HEK293 (cell line): ENCODE results near the gene TFRC.

Source experiments
- CTCF ChIA-PET: fragments of 350-600 bp; formaldehyde crosslinking; extraction: SDS; loops from one replicate; lab custom pipeline; 2021; ENCODE audit warnings: antibody characterized with exemption; lab: Yijun Ruan, JAX
- POLR2A ChIA-PET: fragments of 300-600 bp; formaldehyde crosslinking; extraction: SDS; loops from one replicate; lab custom pipeline; 2020; ENCODE audit warnings: antibody characterized with exemption, inconsistent platforms; lab: Yijun Ruan, JAX
- H3K27ac ChIP-seq: fragments of 200-500 bp; sonication (Bioruptor generic); 2 replicates; pipeline ENCODE4 v1.5.1; 2014; ENCODE audit warnings: low read depth, low read length, control low read depth, inconsistent platforms; ENCODE audit errors: extremely low read depth
- H3K36me3 ChIP-seq, 2 experiments: fragments of 200-500 bp in 1 of 2; sonication (Bioruptor generic) in 1 of 2; 1 replicate in 1 of 2; 2 replicates in 1 of 2; pipeline ENCODE4 v1.5.1; 2014 to 2017; ENCODE audit warnings: inconsistent platforms in 2 of 2, low read length in 2 of 2; ENCODE audit not compliant: control insufficient read depth in 2 of 2, insufficient read depth in 1 of 2
- H3K4me1 ChIP-seq: fragments of 200-500 bp; sonication (Bioruptor generic); 2 replicates; pipeline ENCODE4 v1.5.1; 2014; ENCODE audit warnings: mild to moderate bottlenecking, low read length, inconsistent platforms; ENCODE audit not compliant: control insufficient read depth, insufficient read depth
- H3K4me3 ChIP-seq: 2 replicates; pipeline ENCODE4 v1.5.1; 2011; ENCODE audit warnings: low read depth, mild to moderate bottlenecking, control low read depth, low read length, moderate library complexity
- H3K9me3 ChIP-seq: fragments of 200-500 bp; sonication (Bioruptor generic); 2 replicates; pipeline ENCODE4 v1.5.1; 2014; ENCODE audit warnings: low read depth, low read length, inconsistent platforms; ENCODE audit not compliant: control insufficient read depth, insufficient read depth
- GLIS2 ChIP-seq: fragments of 450-650 bp; formaldehyde crosslinking; IDR thresholded peaks from 2 replicates; pipeline ENCODE4 v1.5.1; 2016; ENCODE audit warnings: missing biosample characterization, missing genetic modification characterization
- IKZF3 ChIP-seq: fragments of 450-650 bp; IDR thresholded peaks from 2 replicates; pipeline ENCODE4 v1.5.0; 2018; ENCODE audit warnings: missing biosample characterization, mild to moderate bottlenecking, missing genetic modification characterization, moderate library complexity
- MZF1 ChIP-seq: fragments of 450-650 bp; formaldehyde crosslinking; IDR thresholded peaks from 2 replicates; pipeline ENCODE4 v1.5.1; 2017; ENCODE audit warnings: missing biosample characterization, missing genetic modification characterization, borderline replicate concordance
- OVOL3 ChIP-seq: fragments of 450-650 bp; formaldehyde crosslinking; IDR thresholded peaks from 2 replicates; pipeline ENCODE4 v1.5.1; 2016; ENCODE audit warnings: missing biosample characterization, missing genetic modification characterization
- PRDM1 ChIP-seq: fragments of 450-650 bp; formaldehyde crosslinking; IDR thresholded peaks from 2 replicates; pipeline ENCODE4; 2016; ENCODE audit warnings: missing biosample characterization, missing genetic modification characterization
- PRDM2 ChIP-seq: fragments of 450-650 bp; formaldehyde crosslinking; IDR thresholded peaks from 2 replicates; pipeline ENCODE4 v1.5.1; 2016; ENCODE audit warnings: missing biosample characterization, missing genetic modification characterization, borderline replicate concordance
- ZFP3 ChIP-seq: fragments of 450-650 bp; formaldehyde crosslinking; IDR thresholded peaks from 2 replicates; pipeline ENCODE4 v1.5.1; 2016; ENCODE audit warnings: low read depth, missing biosample characterization, missing genetic modification characterization
- ZNF112 ChIP-seq: fragments of 450-650 bp; formaldehyde crosslinking; IDR thresholded peaks from 2 replicates; pipeline ENCODE4 v1.5.0; 2017; ENCODE audit warnings: missing biosample characterization, missing genetic modification characterization
- ZNF132 ChIP-seq: fragments of 450-650 bp; formaldehyde crosslinking; IDR thresholded peaks from 2 replicates; pipeline ENCODE4 v1.5.1; 2017; ENCODE audit warnings: missing biosample characterization, missing genetic modification characterization, borderline replicate concordance
- ZNF133 ChIP-seq: fragments of 450-650 bp; formaldehyde crosslinking; IDR thresholded peaks from 2 replicates; pipeline ENCODE4 v1.5.1; 2016; ENCODE audit warnings: missing biosample characterization, missing genetic modification characterization
- ZNF157 ChIP-seq: fragments of 450-650 bp; formaldehyde crosslinking; IDR thresholded peaks from 2 replicates; pipeline ENCODE4 v1.5.1; 2016; ENCODE audit warnings: missing biosample characterization, missing genetic modification characterization
- ZNF169 ChIP-seq: fragments of 450-650 bp; formaldehyde crosslinking; IDR thresholded peaks from 2 replicates; pipeline ENCODE4 v1.5.1; 2016; ENCODE audit warnings: missing biosample characterization, missing genetic modification characterization
- ZNF184 ChIP-seq: fragments of 450-650 bp; IDR thresholded peaks from 2 replicates; pipeline ENCODE4 v1.5.1; 2018; ENCODE audit warnings: missing biosample characterization, mild to moderate bottlenecking, missing genetic modification characterization
- ZNF324 ChIP-seq: fragments of 450-650 bp; formaldehyde crosslinking; IDR thresholded peaks from 2 replicates; pipeline ENCODE4 v1.5.1; 2016; ENCODE audit warnings: missing biosample characterization, missing genetic modification characterization
- ZNF335 ChIP-seq: fragments of 450-650 bp; formaldehyde crosslinking; conservative IDR thresholded peaks from 2 replicates; pipeline ENCODE4 v1.5.1; 2016; ENCODE audit warnings: missing biosample characterization, missing genetic modification characterization
- ZNF530 ChIP-seq: fragments of 450-650 bp; formaldehyde crosslinking; IDR thresholded peaks from 2 replicates; pipeline ENCODE4 v1.5.1; 2016; ENCODE audit warnings: low read depth, missing biosample characterization, missing genetic modification characterization
- ZNF571 ChIP-seq: fragments of 450-650 bp; formaldehyde crosslinking; IDR thresholded peaks from 2 replicates; pipeline ENCODE4 v1.5.0; 2017; ENCODE audit warnings: missing biosample characterization, missing genetic modification characterization
- ZNF624 ChIP-seq: fragments of 450-650 bp; formaldehyde crosslinking; IDR thresholded peaks from 2 replicates; pipeline ENCODE4 v1.5.1; 2017; ENCODE audit warnings: missing biosample characterization, missing genetic modification characterization
- ZNF677 ChIP-seq: fragments of 450-650 bp; IDR thresholded peaks from 2 replicates; pipeline ENCODE4 v1.5.0; 2018; ENCODE audit warnings: missing biosample characterization, mild to moderate bottlenecking, missing genetic modification characterization, moderate library complexity
- ZNF792 ChIP-seq: fragments of 450-650 bp; formaldehyde crosslinking; IDR thresholded peaks from 2 replicates; pipeline ENCODE4 v1.5.1; 2016; ENCODE audit warnings: missing biosample characterization, missing genetic modification characterization
- TF ChIP-seq, protein P1 (sequence below): fragments of 450-650 bp; formaldehyde crosslinking; IDR thresholded peaks from 2 replicates; pipeline ENCODE4 v1.5.1; 2016; ENCODE audit warnings: missing biosample characterization, missing genetic modification characterization
- TF ChIP-seq, protein P2 (sequence below): fragments of 450-650 bp; formaldehyde crosslinking; IDR thresholded peaks from 2 replicates; pipeline ENCODE4 v1.5.1; 2016; ENCODE audit warnings: missing biosample characterization, missing genetic modification characterization
- TF ChIP-seq, protein P3 (sequence below): fragments of 450-650 bp; formaldehyde crosslinking; IDR thresholded peaks from 2 replicates; pipeline ENCODE4 v1.5.1; 2016; ENCODE audit warnings: missing biosample characterization, missing genetic modification characterization

Gene TFRC

DNA sequence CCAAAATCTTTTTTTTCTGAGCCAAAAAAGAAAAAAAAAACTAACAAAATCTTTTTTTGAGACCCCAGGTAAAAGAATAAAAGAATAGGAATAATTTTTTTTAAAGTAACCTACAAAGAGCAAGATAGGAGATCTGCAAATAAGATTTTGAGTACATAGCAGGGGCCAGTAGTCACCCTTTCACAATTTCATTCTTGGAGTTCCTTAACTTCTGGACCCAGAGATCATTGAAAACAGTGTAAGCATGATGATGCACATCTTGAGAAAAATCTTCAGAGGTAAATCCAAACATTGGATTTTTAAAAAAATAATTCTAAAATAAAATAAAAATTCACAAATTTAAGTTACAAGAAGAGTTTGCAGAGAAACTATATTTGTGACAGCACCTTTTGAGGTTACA lies 18.8 kb downstream of the TFRC start (continued):
- TF ChIP-seq, protein P1, sequence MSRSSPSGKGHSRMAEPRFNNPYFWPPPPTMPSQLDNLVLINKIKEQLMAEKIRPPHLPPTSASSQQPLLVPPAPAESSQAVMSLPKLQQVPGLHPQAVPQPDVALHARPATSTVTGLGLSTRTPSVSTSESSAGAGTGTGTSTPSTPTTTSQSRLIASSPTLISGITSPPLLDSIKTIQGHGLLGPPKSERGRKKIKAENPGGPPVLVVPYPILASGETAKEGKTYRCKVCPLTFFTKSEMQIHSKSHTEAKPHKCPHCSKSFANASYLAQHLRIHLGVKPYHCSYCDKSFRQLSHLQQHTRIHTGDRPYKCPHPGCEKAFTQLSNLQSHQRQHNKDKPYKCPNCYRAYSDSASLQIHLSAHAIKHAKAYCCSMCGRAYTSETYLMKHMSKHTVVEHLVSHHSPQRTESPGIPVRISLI: no peak
- TF ChIP-seq, protein P2, sequence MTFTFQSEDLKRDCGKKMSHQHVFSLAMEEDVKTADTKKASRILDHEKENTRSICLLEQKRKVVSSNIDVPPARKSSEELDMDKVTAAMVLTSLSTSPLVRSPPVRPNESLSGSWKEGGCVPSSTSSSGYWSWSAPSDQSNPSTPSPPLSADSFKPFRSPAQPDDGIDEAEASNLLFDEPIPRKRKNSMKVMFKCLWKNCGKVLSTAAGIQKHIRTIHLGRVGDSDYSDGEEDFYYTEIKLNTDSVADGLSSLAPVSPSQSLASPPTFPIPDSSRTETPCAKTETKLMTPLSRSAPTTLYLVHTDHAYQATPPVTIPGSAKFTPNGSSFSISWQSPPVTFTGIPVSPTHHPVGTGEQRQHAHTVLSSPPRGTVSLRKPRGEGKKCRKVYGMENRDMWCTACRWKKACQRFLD (tag by site-specific recombination): no peak
- TF ChIP-seq PRDM2 (tag by site-specific recombination) (no peak), ZNF571 (tag by site-specific recombination) (no peak)

- H3K36me3 ChIP-seq: peaks cover 45 to 97% of the 10 kb centered on the region in 2 experiments
- H3K4me1 ChIP-seq: no peaks in the 10 kb centered on the region
- CTCF ChIA-PET: interaction anchor here (1.3 kb wide), 1 partner anchor 13 kb away, joined by 4 read pairs; no protein-coding TSS in a partner anchor
- H3K4me3 ChIP-seq: no peak overlapping the region
- H3K27ac ChIP-seq: no peak overlapping the region
- peak; percentile 15; the same call in 1 of the 2 replicates for TF ChIP-seq PRDM1 (tag by site-specific recombination)
- no peak for TF ChIP-seq ZNF792 (tag by site-specific recombination)
- no peak for TF ChIP-seq ZNF184
- TF ChIP-seq ZNF133 (tag by site-specific recombination): no peak
- no peak for TF ChIP-seq ZNF571 (tag by site-specific recombination)
- TF ChIP-seq ZNF335 (tag by site-specific recombination): no peak
- TF ChIP-seq, protein P2 (tag by site-specific recombination): no peak
- TF ChIP-seq, all 188 proteins: peak for 1
- POLR2A ChIA-PET: no interaction called here
- no peaks in the 10 kb centered on the region for H3K9me3 ChIP-seq
These were observed 21.1 kb downstream of the TFRC start for GRCh38 chr3:196060834-196061233.

GRCh38 chr3:196057760-196058331 lies 24.0 kb downstream of the TFRC start:
- Histone ChIP-seq H3K9me3 (no peaks in the 10 kb centered on the region), H3K4me1 (no peaks in the 10 kb centered on the region), H3K4me3 (no peak overlapping the region), H3K27ac (no peak overlapping the region), H3K36me3 (peaks cover 37 to 97% of the 10 kb centered on the region in 2 experiments)
- CTCF ChIA-PET: interaction anchor here (1.0 kb wide), 1 partner anchor 14 kb away, joined by 3 read pairs; no protein-coding TSS in a partner anchor
- POLR2A ChIA-PET: no interaction called here
- no peak for TF ChIP-seq GLIS2 (tag by site-specific recombination)
- TF ChIP-seq ZNF169 (tag by site-specific recombination): no peak
- no peak for TF ChIP-seq ZNF324 (tag by site-specific recombination)
- no peak for TF ChIP-seq ZNF112 (tag by site-specific recombination)
- TF ChIP-seq ZFP3: no peak
- TF ChIP-seq ZNF571 (tag by site-specific recombination): no peak
- no peak for TF ChIP-seq ZNF157 (tag by site-specific recombination)
- no peak for TF ChIP-seq IKZF3 (tag by site-specific recombination)
- TF ChIP-seq ZNF677 (tag by site-specific recombination): no peak
- TF ChIP-seq OVOL3 (tag by site-specific recombination): no peak
- TF ChIP-seq ZNF132 (tag by site-specific recombination): no peak
- TF ChIP-seq, protein P3, sequence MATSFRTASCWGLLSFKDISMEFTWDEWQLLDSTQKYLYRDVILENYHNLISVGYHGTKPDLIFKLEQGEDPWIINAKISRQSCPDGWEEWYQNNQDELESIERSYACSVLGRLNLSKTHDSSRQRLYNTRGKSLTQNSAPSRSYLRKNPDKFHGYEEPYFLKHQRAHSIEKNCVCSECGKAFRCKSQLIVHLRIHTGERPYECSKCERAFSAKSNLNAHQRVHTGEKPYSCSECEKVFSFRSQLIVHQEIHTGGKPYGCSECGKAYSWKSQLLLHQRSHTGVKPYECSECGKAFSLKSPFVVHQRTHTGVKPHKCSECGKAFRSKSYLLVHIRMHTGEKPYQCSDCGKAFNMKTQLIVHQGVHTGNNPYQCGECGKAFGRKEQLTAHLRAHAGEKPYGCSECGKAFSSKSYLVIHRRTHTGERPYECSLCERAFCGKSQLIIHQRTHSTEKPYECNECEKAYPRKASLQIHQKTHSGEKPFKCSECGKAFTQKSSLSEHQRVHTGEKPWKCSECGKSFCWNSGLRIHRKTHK (tag by site-specific recombination): no peak
- TF ChIP-seq ZNF624 (tag by site-specific recombination): no peak
- TF ChIP-seq ZNF530 (tag by site-specific recombination): no peak
- TF ChIP-seq MZF1 (tag by site-specific recombination): no peak
